Measurements from ENCODE around the gene GABRA4.

GABRA4 gene

DNA sequence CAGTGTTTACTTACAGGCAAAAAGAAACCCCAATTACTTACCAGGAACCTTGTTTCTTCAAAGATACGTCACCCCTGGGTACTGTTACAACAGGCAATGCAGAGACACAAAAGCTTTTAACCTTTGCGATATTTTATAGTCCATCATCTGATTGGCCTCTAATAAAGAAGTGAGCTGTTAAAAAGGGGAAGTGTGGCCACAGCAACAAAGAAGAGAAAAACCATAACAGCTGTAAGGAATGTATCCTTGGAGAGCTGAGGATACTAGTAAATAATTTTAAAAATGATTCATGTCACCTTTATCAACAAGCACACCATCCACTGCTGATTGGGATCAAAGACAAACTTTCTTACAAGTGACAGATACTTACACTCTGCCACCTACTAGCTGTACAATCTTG is 14.1 kb downstream of the GABRA4 start:
- DNase-seq (ENCODE audit: low read depth) = no peak

GRCh38 chr4:46977245-46977644 is 16.1 kb downstream of the GABRA4 start:
- DNase-seq (ENCODE audit: low read depth) = no peak

- no peak for DNase-seq (ENCODE audit: low read depth)
These were observed 17.4 kb downstream of the GABRA4 start for GRCh38 chr4:46975812-46976553.

DNA sequence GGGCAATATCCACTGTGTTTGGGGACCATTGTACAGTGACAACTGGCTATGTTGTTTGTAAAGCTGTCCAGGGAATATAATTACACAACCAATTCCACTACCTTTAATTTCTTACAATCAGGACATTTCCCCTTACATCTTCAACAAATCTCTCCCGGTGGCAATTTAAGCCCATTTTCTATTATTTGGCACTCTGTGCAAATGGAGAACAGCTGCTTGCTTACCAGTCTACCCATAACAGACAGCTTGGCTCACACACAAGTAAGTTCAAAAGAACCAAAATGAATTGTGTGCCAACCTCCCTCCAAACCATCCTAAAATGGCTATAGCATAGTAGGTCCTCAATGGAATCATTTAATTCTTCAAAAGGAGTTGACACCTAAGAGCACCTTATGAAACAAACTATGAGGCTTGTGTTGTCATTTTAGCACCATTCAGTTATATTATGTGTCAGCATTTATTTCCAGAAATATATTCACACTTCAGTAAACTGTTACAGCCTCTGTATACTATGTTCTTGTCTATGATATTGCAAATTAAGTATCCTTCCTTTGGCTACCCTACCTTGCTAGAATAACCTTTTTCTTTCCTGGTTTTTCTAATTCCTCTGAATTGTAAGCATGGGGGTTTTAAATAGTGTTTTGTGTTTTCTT is 18.4 kb downstream of the GABRA4 start:
- DNase-seq (ENCODE audit: low read depth) = no peak

DNA sequence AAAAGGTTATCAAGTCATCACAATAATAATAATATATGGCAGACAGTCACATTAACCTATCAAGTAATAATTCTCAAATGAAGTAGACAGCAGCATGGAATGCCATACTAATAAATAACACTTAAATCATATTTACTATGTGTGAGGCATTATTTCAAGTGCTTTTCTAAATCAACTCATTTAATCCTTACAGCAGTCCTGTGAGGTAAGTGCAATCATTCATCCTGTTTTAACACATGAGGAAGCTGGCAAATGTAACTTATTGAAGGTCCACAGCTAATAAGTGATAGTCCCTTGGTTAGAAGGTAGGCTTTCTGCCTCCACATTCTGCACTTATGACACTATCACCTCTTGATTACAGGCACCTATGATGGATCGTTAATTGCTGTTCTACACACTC is 24.5 kb downstream of the GABRA4 start:
- DNase-seq (ENCODE audit: low read depth) = no peak

DNA sequence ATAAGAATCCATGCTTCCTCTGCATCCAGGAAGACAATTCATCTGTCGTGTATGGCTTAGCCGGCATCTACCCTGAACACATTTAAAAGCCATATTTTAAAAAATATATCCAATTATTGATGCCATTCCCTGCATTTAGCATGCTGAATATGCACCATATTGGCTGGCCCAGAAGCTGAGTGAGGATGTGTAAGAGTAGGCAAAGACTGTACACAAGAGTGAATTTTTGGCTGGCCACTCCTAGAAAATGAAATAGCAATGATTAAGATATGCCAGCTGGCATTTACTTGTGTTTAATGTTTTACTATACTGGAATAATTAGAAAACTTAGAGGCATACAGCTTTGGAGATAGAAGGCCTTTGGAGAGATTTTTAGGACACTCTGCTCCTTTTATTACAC is 25.8 kb downstream of the GABRA4 start:
- no peak for DNase-seq (ENCODE audit: low read depth)

DNA sequence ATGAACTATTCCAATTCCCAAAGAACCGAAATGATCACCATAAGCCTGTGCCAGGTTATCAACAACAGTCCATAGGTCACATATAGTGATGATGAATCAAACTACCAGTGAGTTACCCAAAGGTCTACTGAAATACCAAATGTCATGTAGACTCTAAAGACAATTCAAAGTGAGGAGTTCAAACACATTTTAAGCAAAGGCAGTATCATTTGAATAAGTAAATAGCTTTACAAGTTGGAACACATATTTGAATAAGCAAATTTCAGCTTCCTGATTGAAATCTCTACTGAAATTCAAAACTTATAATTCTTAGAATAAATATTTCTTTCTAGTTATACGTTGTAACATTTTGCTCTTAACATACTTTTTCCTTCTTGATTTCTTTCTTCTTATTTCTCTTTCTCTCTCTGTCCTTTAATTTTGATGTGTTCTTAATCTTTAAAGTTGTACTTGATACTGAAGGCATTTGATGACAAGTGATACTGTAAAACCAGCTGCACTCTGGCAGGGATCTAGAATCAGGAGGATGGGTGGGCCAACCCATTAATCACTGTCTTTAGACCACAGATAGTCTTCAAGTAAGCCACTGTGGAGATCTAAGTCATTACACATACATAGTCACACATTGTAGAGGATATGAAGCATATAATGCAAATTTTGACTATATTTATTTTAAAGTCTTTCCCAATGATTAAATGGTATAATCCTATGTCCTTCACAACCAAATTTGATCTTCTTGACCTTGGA is 34.5 kb downstream of the GABRA4 start:
- DNase-seq (ENCODE audit: low read depth) = no peak

GRCh38 chr4:46956451-46956850 is 36.9 kb downstream of the GABRA4 start:
- DNase-seq (ENCODE audit: low read depth) = no peak

- no peak for DNase-seq (ENCODE audit: low read depth)
These were observed 37.8 kb downstream of the GABRA4 start for GRCh38 chr4:46955601-46956000.

DNA sequence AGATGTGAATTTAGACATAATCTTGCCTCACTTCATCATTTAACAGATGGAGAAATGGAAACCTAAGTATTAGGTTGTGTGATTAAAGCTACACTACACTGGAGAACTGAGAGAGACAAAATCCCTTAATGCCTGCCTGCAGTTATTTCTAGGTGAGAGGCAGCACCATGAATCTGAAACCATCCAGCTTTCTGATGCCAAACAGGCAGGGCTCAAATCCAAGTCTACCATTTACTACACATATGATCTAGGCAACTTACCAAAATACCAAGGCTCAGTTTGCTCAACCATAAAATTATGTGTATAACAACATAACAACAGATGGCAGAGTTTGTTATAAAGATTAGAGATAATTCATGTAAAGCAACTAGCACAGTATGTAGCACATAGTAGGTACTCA is 38.7 kb downstream of the GABRA4 start:
- DNase-seq (ENCODE audit: low read depth) = no peak

DNA sequence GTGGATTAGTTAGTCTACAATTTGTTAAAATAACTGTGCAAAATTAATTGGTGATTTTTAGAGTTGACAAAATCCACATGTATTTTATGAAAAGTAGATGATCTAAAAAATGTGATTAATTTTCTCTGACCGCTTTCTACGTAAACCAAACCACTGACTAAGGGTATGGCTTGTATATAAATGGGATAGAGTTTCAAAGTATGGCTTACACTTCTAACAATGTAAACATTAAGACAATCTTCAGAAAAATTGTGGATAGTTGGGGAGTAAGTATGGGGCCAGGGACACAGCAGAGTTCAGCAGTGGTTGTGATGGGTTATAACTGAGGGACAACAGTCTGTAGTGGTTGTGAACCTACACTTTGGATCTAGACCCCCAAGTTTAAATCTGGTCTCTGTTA is 39.8 kb downstream of the GABRA4 start:
- DNase-seq (ENCODE audit: low read depth) = no peak

- no peak for DNase-seq (ENCODE audit: low read depth)
These were observed 40.9 kb downstream of the GABRA4 start for GRCh38 chr4:46952451-46952850.

- no peak for DNase-seq (ENCODE audit: low read depth)
These were observed 42.6 kb downstream of the GABRA4 start for GRCh38 chr4:46950826-46951225.

- DNase-seq (ENCODE audit: low read depth) = no peak
These were observed 43.6 kb downstream of the GABRA4 start for GRCh38 chr4:46949822-46950221.

- DNase-seq (ENCODE audit: low read depth) = no peak
These were observed 45.8 kb downstream of the GABRA4 start for GRCh38 chr4:46947541-46947940.

- no peak for DNase-seq (ENCODE audit: low read depth)
These were observed 46.4 kb downstream of the GABRA4 start for GRCh38 chr4:46946919-46947536.

- no peak for DNase-seq (ENCODE audit: low read depth)
These were observed 48.3 kb downstream of the GABRA4 start for GRCh38 chr4:46945062-46945461.

GRCh38 chr4:46944345-46944744 is 49.0 kb downstream of the GABRA4 start:
- DNase-seq (ENCODE audit: low read depth) = no peak

DNA sequence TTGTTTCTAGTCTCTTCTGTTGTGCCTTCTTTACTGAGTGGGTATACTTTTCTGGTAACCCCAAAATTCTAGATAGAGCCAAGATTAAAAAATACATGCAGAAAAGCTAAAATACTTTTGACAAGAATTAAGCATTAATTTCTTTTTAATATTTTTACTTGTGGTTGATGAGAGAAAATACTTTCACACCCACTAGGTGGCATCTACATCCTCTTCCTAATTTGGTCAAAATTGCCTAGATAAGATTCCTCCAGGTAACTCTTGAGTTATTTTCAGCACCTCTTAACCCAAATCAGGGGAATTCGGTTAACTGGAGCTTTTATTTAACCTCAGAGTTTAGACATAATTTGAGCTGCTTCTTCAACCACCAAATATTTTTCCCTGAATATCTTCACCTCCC is 55.9 kb downstream of the GABRA4 start:
- no peak for DNase-seq (ENCODE audit: low read depth)

GRCh38 chr4:46934726-46935125 is 58.7 kb downstream of the GABRA4 start:
- no peak for DNase-seq (ENCODE audit: low read depth)

- no peak for DNase-seq (ENCODE audit: low read depth)
These were observed 59.7 kb downstream of the GABRA4 start for GRCh38 chr4:46933686-46934085.

- DNase-seq (ENCODE audit: low read depth) = no peak
These were observed 61.4 kb downstream of the GABRA4 start for GRCh38 chr4:46931981-46932380.

- DNase-seq (ENCODE audit: low read depth) = no peak
These were observed 62.5 kb downstream of the GABRA4 start for GRCh38 chr4:46930891-46931290.
